ENCODE data around the gene JUP. TPM values are rescaled to one million over a fixed set of nuclear protein-coding genes. Genes with fewer than 3 reads are reported as not detected.

Gene JUP
- polyA plus RNA-seq, 1 of the 3 experiments (the other 2 are of a cell fraction) = 13.0 TPM

GRCh38 chr17:41754066-41754465, 32.4 kb downstream of the JUP start:
- ChIA-PET POLR2A (interaction anchor here (0.6 kb wide), 1 partner anchor 66 kb away, joined by 4 read pairs; the partner anchor contains the start of gene EIF1), CTCF (interaction anchor here (0.9 to 5.3 kb wide), 5 partner anchors 16 to 64 kb away, joined by 3 to 24 read pairs (median 19); partner anchors contain the start of gene JUP)
- Histone ChIP-seq H4K20me1 (ENCODE audit: insufficient read depth) (no peaks in the 10 kb centered on the region), H3K9me2 (no peaks in the 10 kb centered on the region), H3K4me2 (no peak overlapping the region), H3K36me3 (replicated peaks in 1 of 2; ENCODE audit: control insufficient read depth in 1 of 2, insufficient read depth in 2 of 2, low read length in 1 of 2) (no peaks in the 10 kb centered on the region), H3K4me3 (ENCODE audit: low read depth in 2 of 2, low read length in 1 of 2) (no peak overlapping the region), H3K27me3 (ENCODE audit: insufficient read depth) (no peaks in the 10 kb centered on the region), H3F3A (replicated peaks; ENCODE audit: insufficient read depth) (no peaks in the 10 kb centered on the region), H3K4me1 (ENCODE audit: control insufficient read depth in 1 of 2, insufficient read depth in 2 of 2, low read depth in 1 of 2, low read length in 1 of 2) (no peaks in the 10 kb centered on the region; a peak in 1 of 4 replicates), H3K9ac (no peak overlapping the region), H3K9me3 (no peaks in the 10 kb centered on the region), H3K27ac (ENCODE audit: low read depth in 2 of 2, low read length in 1 of 2) (no peak overlapping the region), H3K79me2 (ENCODE audit: insufficient read depth) (no peaks in the 10 kb centered on the region), H2AFZ (ENCODE audit: low read depth) (no peak overlapping the region)
- DNase-seq = no peak
- WGBS (ENCODE audit: low lambda C conversion rate) = 87% methylated on average over 11 of the region's 12 CpGs
- TF ChIP-seq TEAD4 (IDR thresholded peaks at IDR 0.05; ENCODE audit: borderline replicate concordance, insufficient read depth) (no peak), FOXJ3 (CRISPR knock-in tag; IDR thresholded peaks at IDR 0.05) (no peak), TCF12 (IDR thresholded peaks at IDR 0.05) (no peak), MXI1 (IDR thresholded peaks at IDR 0.05; ENCODE audit: low read depth, low read length) (no peak), GABPA (IDR thresholded peaks at IDR 0.05; ENCODE audit: low read depth) (no peak), EZH2phosphoT487 (IDR thresholded peaks at IDR 0.05; ENCODE audit: borderline replicate concordance, low read depth) (no peak), ELF1 (IDR thresholded peaks at IDR 0.05) (no peak), JUND (IDR thresholded peaks at IDR 0.05) (no peak), REST (IDR thresholded peaks at IDR 0.05; ENCODE audit: low read depth, low read length) (no peak), SIN3A (IDR thresholded peaks at IDR 0.05; ENCODE audit: borderline replicate concordance, low read depth, low read length) (no peak), EP300 (IDR thresholded peaks at IDR 0.05; ENCODE audit: borderline replicate concordance in 1 of 2, low read depth in 1 of 2, low read length in 1 of 2) (no peak), FOSL2 (IDR thresholded peaks at IDR 0.05; ENCODE audit: borderline replicate concordance, low read depth) (no peak), MEF2A (IDR thresholded peaks at IDR 0.05; ENCODE audit: borderline replicate concordance, low read depth) (no peak)
- TF ChIP-seq, protein P1, sequence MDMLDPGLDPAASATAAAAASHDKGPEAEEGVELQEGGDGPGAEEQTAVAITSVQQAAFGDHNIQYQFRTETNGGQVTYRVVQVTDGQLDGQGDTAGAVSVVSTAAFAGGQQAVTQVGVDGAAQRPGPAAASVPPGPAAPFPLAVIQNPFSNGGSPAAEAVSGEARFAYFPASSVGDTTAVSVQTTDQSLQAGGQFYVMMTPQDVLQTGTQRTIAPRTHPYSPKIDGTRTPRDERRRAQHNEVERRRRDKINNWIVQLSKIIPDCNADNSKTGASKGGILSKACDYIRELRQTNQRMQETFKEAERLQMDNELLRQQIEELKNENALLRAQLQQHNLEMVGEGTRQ (IDR thresholded peaks at IDR 0.05; ENCODE audit: borderline replicate concordance, low read depth, low read length) = no peak
